HG03097 (cell line): ENCODE measurements around the gene SMCO1.
"Not testable (repeated sequence)": the region's sequence is repeated elsewhere in the genome, so short reads cannot be mapped to it uniquely, and the experiment has no call there.

Experiments used
- ATAC-seq: cut with Tn5 transposase; IDR thresholded peaks from one replicate; pipeline ENCODE4 v1.9.1; 2021; ENCODE audit not compliant: unreplicated experiment, low FRiP score

The SMCO1 gene

GRCh38 chr3:196514913-196515621, at the start of gene SMCO1:
Gene SMCO1, minus strand, starts transcription at chr3:196515346. Its CDS starts 137 bp downstream, at chr3:196515209.
- ATAC-seq: no peak

GRCh38 chr3:196563721-196564225, 48.6 kb upstream of the SMCO1 start:
- no peak for ATAC-seq

- no peak for ATAC-seq
Measured at GRCh38 chr3:196559826-196560225, 44.7 kb upstream of the SMCO1 start.

GRCh38 chr3:196558476-196558875, 43.3 kb upstream of the SMCO1 start:
- ATAC-seq: no peak

- ATAC-seq: no peak
Measured at GRCh38 chr3:196557236-196557635, 42.1 kb upstream of the SMCO1 start.

GRCh38 chr3:196555295-196555694, 40.1 kb upstream of the SMCO1 start:
- no peak for ATAC-seq

- no peak for ATAC-seq
Measured at GRCh38 chr3:196554205-196554604, 39.1 kb upstream of the SMCO1 start.

GRCh38 chr3:196553551-196553950, 38.4 kb upstream of the SMCO1 start:
- no peak for ATAC-seq

GRCh38 chr3:196552253-196552652, 37.1 kb upstream of the SMCO1 start:
- no peak for ATAC-seq

- not testable (repeated sequence) for ATAC-seq
Measured at GRCh38 chr3:196550172-196550571, 35.0 kb upstream of the SMCO1 start.

GRCh38 chr3:196549312-196549711, 34.2 kb upstream of the SMCO1 start:
- not testable (repeated sequence) for ATAC-seq

GRCh38 chr3:196547067-196547466, 31.9 kb upstream of the SMCO1 start:
- ATAC-seq: no peak

GRCh38 chr3:196546537-196546936, 31.4 kb upstream of the SMCO1 start:
- ATAC-seq: no peak

- ATAC-seq: no peak
Measured at GRCh38 chr3:196544491-196544992, 29.4 kb upstream of the SMCO1 start.

- no peak for ATAC-seq
Measured at GRCh38 chr3:196541684-196542445, 26.7 kb upstream of the SMCO1 start.

GRCh38 chr3:196537319-196537984, 22.3 kb upstream of the SMCO1 start:
- no peak for ATAC-seq

GRCh38 chr3:196533260-196533681, 18.1 kb upstream of the SMCO1 start:
- no peak for ATAC-seq

GRCh38 chr3:196531418-196531817, 16.3 kb upstream of the SMCO1 start:
- no peak for ATAC-seq

- peak; percentile 66 for ATAC-seq
Measured at GRCh38 chr3:196528639-196529233, 13.6 kb upstream of the SMCO1 start.

- ATAC-seq: no peak
Measured at GRCh38 chr3:196525141-196525540, 10.0 kb upstream of the SMCO1 start.

- no peak for ATAC-seq
Measured at GRCh38 chr3:196524527-196524926, 9.4 kb upstream of the SMCO1 start.
